ENCODE results near the gene MVB12B.

MVB12B gene

GRCh38 chr9:126499005-126499910, 172.6 kb downstream of the MVB12B start:
- TF ChIP-seq CTCF (conservative IDR thresholded peaks at IDR 0.05; ENCODE audit: low read depth): peak; percentile 100
- ChIA-PET CTCF (interaction anchor here (0.5 to 7.9 kb wide), 37 partner anchors 8 to 1670 kb away, joined by 3 to 299 read pairs (median 4); no protein-coding TSS in a partner anchor), POLR2A (ENCODE audit: low non-redundant PET) (no interaction called here)
- no peak overlapping the region for H3K27ac ChIP-seq
- peak; percentile 70 for DNase-seq (ENCODE audit: low spot score)

- no peak overlapping the region for H3K27ac ChIP-seq
- POLR2A ChIA-PET (ENCODE audit: low non-redundant PET): no interaction called here
- no peak for TF ChIP-seq CTCF (conservative IDR thresholded peaks at IDR 0.05; ENCODE audit: low read depth)
- DNase-seq (ENCODE audit: low spot score): no peak
- CTCF ChIA-PET: interaction anchor here (0.5 to 7.9 kb wide), 29 partner anchors 8 to 311 kb away, joined by 3 to 299 read pairs (median 6); no protein-coding TSS in a partner anchor
Measured at GRCh38 chr9:126499911-126500599, 173.4 kb downstream of the MVB12B start.

- POLR2A ChIA-PET (ENCODE audit: low non-redundant PET): no interaction called here
- CTCF ChIA-PET: interaction anchor here (0.5 to 7.9 kb wide), 21 partner anchors 7 to 311 kb away, joined by 3 to 299 read pairs (median 6); no protein-coding TSS in a partner anchor
- TF ChIP-seq CTCF (conservative IDR thresholded peaks at IDR 0.05; ENCODE audit: low read depth): peak; percentile 99
- no peak overlapping the region for H3K27ac ChIP-seq
- peak; percentile 90 for DNase-seq (ENCODE audit: low spot score)
Measured at GRCh38 chr9:126500600-126501382, 174.2 kb downstream of the MVB12B start.

- POLR2A ChIA-PET (ENCODE audit: low non-redundant PET): no interaction called here
- TF ChIP-seq CTCF (conservative IDR thresholded peaks at IDR 0.05; ENCODE audit: low read depth): no peak
- CTCF ChIA-PET: interaction anchor here (0.6 to 7.9 kb wide), 18 partner anchors 9 to 866 kb away, joined by 3 to 299 read pairs (median 4); no protein-coding TSS in a partner anchor
- no peak overlapping the region for H3K27ac ChIP-seq
- DNase-seq (ENCODE audit: low spot score): no peak
Measured at GRCh38 chr9:126501383-126502331, 175.0 kb downstream of the MVB12B start.

- TF ChIP-seq CTCF (conservative IDR thresholded peaks at IDR 0.05; ENCODE audit: low read depth): no peak
- no peak for DNase-seq (ENCODE audit: low spot score)
- ChIA-PET CTCF (interaction anchor here (0.5 to 7.9 kb wide), 12 partner anchors 8 to 867 kb away, joined by 3 to 299 read pairs (median 4); no protein-coding TSS in a partner anchor), POLR2A (ENCODE audit: low non-redundant PET) (no interaction called here)
- no peak overlapping the region for H3K27ac ChIP-seq
Measured at GRCh38 chr9:126502417-126503332, 176.0 kb downstream of the MVB12B start.

Measured in RWPE1 (cell line).